Heart right ventricle (tissue), 16 donors: ENCODE results near the gene IL17B. TPM values are rescaled to one million over a fixed set of nuclear protein-coding genes. Genes with fewer than 3 reads are reported as not detected.

ENCODE experiments used
- ATAC-seq, 8 donors: fragments of 200-7000 bp; cut with Tn5 transposase; one replicate each; pipeline ENCODE4 v1.9.1; 2020; ENCODE audit warnings: mild to moderate bottlenecking in 8 of 8, moderate library complexity in 8 of 8, moderate number of reproducible peaks in 1 of 8
- DNase-seq, 2 donors: peaks; one replicate each; pipeline ENCODE4 v3.0.0-alpha.2; 2020
- H3K27ac ChIP-seq, 10 donors: fragments of 200-600 bp; sonication (generic) in 2 of 10; one replicate each; pipeline versions ENCODE4 v1.5.0 to v1.8.0; 2020 to 2022; ENCODE audit warnings: mild to moderate bottlenecking in 3 of 10
- H3K27me3 ChIP-seq, 7 donors: fragments of 200-600 bp; one replicate each; pipeline ENCODE4 v1.8.0; 2021 to 2022; ENCODE audit warnings: mild to moderate bottlenecking in 2 of 7
- H3K36me3 ChIP-seq, 9 donors: fragments of 200-600 bp; sonication (generic) in 1 of 9; one replicate each; pipeline versions ENCODE4 v1.5.0 to v1.8.0; 2020 to 2022; ENCODE audit warnings: mild to moderate bottlenecking in 2 of 9
- H3K4me1 ChIP-seq, 9 donors: fragments of 200-600 bp; sonication (generic) in 1 of 9; one replicate each; pipeline versions ENCODE4 v1.5.0 to v1.8.0; 2020 to 2022; ENCODE audit warnings: mild to moderate bottlenecking in 4 of 9
- H3K4me3 ChIP-seq, 10 donors: fragments of 200-600 bp; sonication (generic) in 2 of 10; one replicate each; pipeline versions ENCODE4 v1.5.0 to v1.8.0; 2020 to 2022; ENCODE audit warnings: mild to moderate bottlenecking in 7 of 10, moderate library complexity in 2 of 10
- H3K9me3 ChIP-seq, 11 donors: fragments of 200-600 bp in 10 of 11; sonication (generic) in 2 of 11; one replicate each; pipeline versions ENCODE4 v1.5.0 to v1.8.0; 2013 to 2022; ENCODE audit warnings: mild to moderate bottlenecking in 2 of 11, control low read depth in 1 of 11, moderate library complexity in 1 of 11
- WGBS, 2 donors: extraction: QIAGEN DNeasy Blood & Tissue Kit; methylation state at CpG; one replicate each; pipeline ENCODE4 v1.1.7; 2013; ENCODE audit warnings: inconsistent platforms in 1 of 2; 5-methylcytosine and 5-hydroxymethylcytosine counted together
- intact Hi-C, 10 donors: fragments of 100-400 bp; cut with DNase I; formaldehyde crosslinking; loops; one replicate each; pipeline versions ENCODE4 v1.11.1 to v1.14.2; 2022
- polyA plus RNA-seq, 2 donors: library from polyadenylated mRNA; stranded (reverse); fragments of 200-250 nt; gene quantifications; one replicate each; pipeline ENCODE4 v1.2.3, GENCODE V29; 2013
- total RNA-seq, 10 donors: library from RNA; stranded (reverse); fragmentation: NEBNext Ultra II Directional in 3 of 10; extraction: Animal tissue kit (Norgen Biotek cat#: 25700) in 3 of 10; gene quantifications; one replicate each; pipeline versions ENCODE4 v1.2.1 to v1.2.4, GENCODE V29; 2021 to 2023
- TF ChIP-seq, protein P1 (sequence below), 9 donors: fragments of 200-600 bp; sonication (generic) in 2 of 9; IDR thresholded peaks; one replicate each; pipeline versions ENCODE4 v1.5.0 to v1.8.0; 2021 to 2022; ENCODE audit warnings: antibody characterized with exemption in 9 of 9, mild to moderate bottlenecking in 5 of 9, moderate library complexity in 1 of 9
- donor health status: Arrhythmogenic right ventricular cardiomyopathy.
- donor health status: ischemic (EF 13 %, LVEDD 7.1; RV severe dilation, severe dysfunction).
- donor health status: healthy with polysubstance abuse.
- donor health status: DM: no; HTN: yes; CAD: no.
- donor health status: DM: no; HTN: no; CAD: no.
- donor health status: ischemic (EF 25% LVEDD 6.9; RV normal size, moderate dysfunction).
- donor health status: ischemic (EF 25% LVEDD 5.7; RV mildly dilated, moderate dysfunction).
- donor health status: healthy.
- donor health status: DM: yes; HTN: yes; CAD: no.
- donor health status: Ischemic cardiomyopathy.
- donor health status: ischemic (EF 35%, LVEDD 5.7; RV mildly dilated, moderate dysfunction).
- donor health status: nonischemic (EF 11% LVEDD 7.7; RV severe dilation, severe dysfunction).
- donor health status: DM: yes; HTN: yes; CAD: no.
- donor health status: PGD.
- donor health status: ischemic (EF 29% LVEDD 5.4; RV normal size, mild dysfunction).
- donor health status: nonischemic (EF 23%, LVEDD 6.1; RV moderate dilation, normal function).

The IL17B gene
- total and polyA plus RNA-seq, 12 donors: 0.44 to 0.83 (median 0.57) TPM; not detected in 9

GRCh38 chr5:149411738-149412519 is 32.8 kb upstream of the IL17B start:
- H3K27me3 ChIP-seq: no peaks in the 10 kb centered on the region
- ATAC-seq: no peak
- peaks cover 14 to 57% (median 31%) of the 10 kb centered on the region in 9 donors for H3K4me1 ChIP-seq
- 78 to 86% methylated on average over 9 of the region's 9 CpGs for WGBS, 2 donors
- TF ChIP-seq, protein P1, sequence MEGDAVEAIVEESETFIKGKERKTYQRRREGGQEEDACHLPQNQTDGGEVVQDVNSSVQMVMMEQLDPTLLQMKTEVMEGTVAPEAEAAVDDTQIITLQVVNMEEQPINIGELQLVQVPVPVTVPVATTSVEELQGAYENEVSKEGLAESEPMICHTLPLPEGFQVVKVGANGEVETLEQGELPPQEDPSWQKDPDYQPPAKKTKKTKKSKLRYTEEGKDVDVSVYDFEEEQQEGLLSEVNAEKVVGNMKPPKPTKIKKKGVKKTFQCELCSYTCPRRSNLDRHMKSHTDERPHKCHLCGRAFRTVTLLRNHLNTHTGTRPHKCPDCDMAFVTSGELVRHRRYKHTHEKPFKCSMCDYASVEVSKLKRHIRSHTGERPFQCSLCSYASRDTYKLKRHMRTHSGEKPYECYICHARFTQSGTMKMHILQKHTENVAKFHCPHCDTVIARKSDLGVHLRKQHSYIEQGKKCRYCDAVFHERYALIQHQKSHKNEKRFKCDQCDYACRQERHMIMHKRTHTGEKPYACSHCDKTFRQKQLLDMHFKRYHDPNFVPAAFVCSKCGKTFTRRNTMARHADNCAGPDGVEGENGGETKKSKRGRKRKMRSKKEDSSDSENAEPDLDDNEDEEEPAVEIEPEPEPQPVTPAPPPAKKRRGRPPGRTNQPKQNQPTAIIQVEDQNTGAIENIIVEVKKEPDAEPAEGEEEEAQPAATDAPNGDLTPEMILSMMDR (IDR thresholded peaks at IDR 0.05): no peak
- H3K27ac ChIP-seq: peak overlapping the region in 9 of 10 donors; percentile 30 to 99 (median 91)
- intact Hi-C loops: no loop called here
- H3K4me3 ChIP-seq: peak overlapping the region in 9 of 10 donors; percentile 39 to 64 (median 54)
- no peak for DNase-seq
- H3K36me3 ChIP-seq: peaks cover 0 to 28% (median 0%) of the 10 kb centered on the region in 9 donors
- no peaks in the 10 kb centered on the region for H3K9me3 ChIP-seq

- H3K27me3 ChIP-seq: no peaks in the 10 kb centered on the region
- intact Hi-C loops: no loop called here
- DNase-seq (no peak), ATAC-seq (no peak)
- no peaks in the 10 kb centered on the region for H3K9me3 ChIP-seq
- peak overlapping the region; percentile 7 to 64 (median 54) for H3K4me3 ChIP-seq
- H3K36me3 ChIP-seq: peaks cover 0 to 28% (median 0%) of the 10 kb centered on the region in 9 donors
- peak overlapping the region in 8 of 10 donors; percentile 11 to 95 (median 82) for H3K27ac ChIP-seq
- H3K4me1 ChIP-seq: peaks cover 14 to 54% (median 24%) of the 10 kb centered on the region in 9 donors
- WGBS, 2 donors: 72 to 86% methylated on average over 15 of the region's 15 CpGs
- TF ChIP-seq, protein P1 (IDR thresholded peaks at IDR 0.05): no peak
Observed at GRCh38 chr5:149410721-149411432, 31.8 kb upstream of the IL17B start.

DNA sequence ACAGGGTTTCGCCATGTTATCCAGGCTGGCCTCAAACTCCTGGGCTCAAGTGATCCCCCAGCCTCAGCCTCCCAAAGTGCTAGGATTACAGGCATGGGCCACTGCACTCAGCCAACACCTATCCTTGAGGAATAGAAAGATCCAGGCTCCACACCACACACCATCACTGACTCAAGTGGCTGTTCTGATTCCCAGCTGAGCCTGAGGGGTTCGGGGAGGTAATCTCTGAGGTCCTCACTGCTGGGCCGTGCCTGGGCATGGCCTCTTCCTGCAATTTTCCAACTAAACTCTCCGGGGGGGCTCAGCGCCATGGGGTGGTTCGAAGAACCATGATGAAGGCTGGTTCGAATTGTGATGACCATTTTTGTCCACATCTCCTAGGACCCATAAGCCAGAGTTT is 31.0 kb upstream of the IL17B start:
- Histone ChIP-seq H3K36me3 (peaks cover 0 to 28% (median 0%) of the 10 kb centered on the region in 9 donors), H3K27me3 (no peaks in the 10 kb centered on the region), H3K4me1 (peaks cover 16 to 54% (median 25%) of the 10 kb centered on the region in 9 donors), H3K4me3 (peak overlapping the region; percentile 7 to 64 (median 54)), H3K9me3 (no peaks in the 10 kb centered on the region), H3K27ac (peak overlapping the region in 8 of 10 donors; percentile 38 to 95 (median 84))
- TF ChIP-seq, protein P1 (IDR thresholded peaks at IDR 0.05): no peak
- WGBS, 2 donors: 75 to 85% methylated on average over 7 of the region's 7 CpGs
- ATAC-seq (no peak), DNase-seq (no peak)
- intact Hi-C loops: no loop called here

GRCh38 chr5:149409268-149409948 is 30.3 kb upstream of the IL17B start:
- H3K9me3 ChIP-seq: no peaks in the 10 kb centered on the region
- intact Hi-C loops: loop anchor here in 1 of 10 donors (2.0 kb wide), 1 partner anchor 19 kb away; no protein-coding TSS in a partner anchor
- peak overlapping the region in 9 of 10 donors; percentile 33 to 95 (median 82) for H3K27ac ChIP-seq
- H3K4me3 ChIP-seq: peak overlapping the region in 9 of 10 donors; percentile 39 to 64 (median 54)
- ATAC-seq (no peak), DNase-seq (no peak)
- H3K36me3 ChIP-seq: peaks cover 0 to 28% (median 0%) of the 10 kb centered on the region in 9 donors
- no peaks in the 10 kb centered on the region for H3K27me3 ChIP-seq
- TF ChIP-seq, protein P1 (IDR thresholded peaks at IDR 0.05): no peak
- 86 to 88% methylated on average over 6 of the region's 6 CpGs for WGBS, 2 donors
- H3K4me1 ChIP-seq: peaks cover 9 to 53% (median 19%) of the 10 kb centered on the region in 9 donors
